COR-L47 (cell line): Measurements from ENCODE around the gene COA3.

Experiments used
- DNase-seq: peaks from one replicate; lab custom pipeline; 2025; lab: John Stamatoyannopoulos, UW

The COA3 gene

GRCh38 chr17:42750739-42751344 lies 47.7 kb downstream of the COA3 start:
- no peak for DNase-seq

- DNase-seq: peak; percentile 38
Observed at GRCh38 chr17:42748908-42749798, 49.4 kb downstream of the COA3 start.

GRCh38 chr17:42748202-42748907 lies 50.1 kb downstream of the COA3 start:
- no peak for DNase-seq
